ENCODE measurements around the gene PARP16. TPM values are rescaled to one million over a fixed set of nuclear protein-coding genes. Genes with fewer than 3 reads are reported as not detected.

Gene PARP16
- total RNA-seq, 1 experiment from 2014 or later = 9.7 TPM

GRCh38 chr15:65255486-65256140 is 31.1 kb downstream of the PARP16 start:
- Histone ChIP-seq H3K27me3 (ENCODE audit: insufficient read depth, low read length) (no peaks in the 10 kb centered on the region), H3K9me2 (ENCODE audit: insufficient read depth) (no peaks in the 10 kb centered on the region), H3K79me2 (ENCODE audit: insufficient read depth, low read length) (no peaks in the 10 kb centered on the region), H3K36me3 (ENCODE audit: control insufficient read depth in 1 of 2, insufficient read depth in 2 of 2, low read length in 2 of 2) (peaks cover 0 to 2% of the 10 kb centered on the region in 2 experiments; a peak in 1 of 4 replicates), H3K4me1 (ENCODE audit: control insufficient read depth in 1 of 2, insufficient read depth in 2 of 2, low read length in 2 of 2) (no peaks in the 10 kb centered on the region), H3K9me3 (ENCODE audit: control insufficient read depth in 1 of 2, insufficient read depth in 1 of 2, low read depth in 1 of 2, low read length in 2 of 2) (no peaks in the 10 kb centered on the region), H3K9ac (ENCODE audit: low read length) (no peak overlapping the region), H3K4me2 (ENCODE audit: low read length) (no peak overlapping the region), H3K4me3 (replicated peaks in 1 of 2; ENCODE audit: low read depth in 1 of 2, low read length in 2 of 2) (no peak overlapping the region), H2AFZ (ENCODE audit: low read depth, low read length, poor library complexity, severe bottlenecking) (no peak overlapping the region), H3K27ac (ENCODE audit: low read depth, low read length) (no peak overlapping the region), H4K20me1 (ENCODE audit: insufficient read depth) (no peaks in the 10 kb centered on the region)
- BruUV-seq (replicated peaks) = no TSS peak
- ATAC-seq (no peak), DNase-seq (ENCODE audit: low read depth, low spot score) (no peak)
- RAD21 ChIA-PET (ENCODE audit: low non-redundant PET in 1 of 2, low total read pairs in 2 of 2, uncharacterized antibody in 2 of 2, unreplicated experiment in 2 of 2) = no interaction called here
- intact Hi-C loops (cut with micrococcal nuclease) = no loop called here
- POLR2A ChIA-PET = no interaction called here
- CTCF ChIA-PET = no interaction called here
- TF ChIP-seq ZNF274 (IDR thresholded peaks at IDR 0.05; ENCODE audit: low read depth, low read length) (no peak), TCF7L2 (IDR thresholded peaks at IDR 0.05; ENCODE audit: borderline replicate concordance, extremely low read depth, insufficient read depth, insufficient read length) (no peak), CTCF (IDR thresholded peaks at IDR 0.05 in 2 of 3, conservative IDR thresholded peaks at IDR 0.05 in 1 of 3; ENCODE audit: borderline replicate concordance in 1 of 3, insufficient read depth in 1 of 3, low read depth in 2 of 3, low read length in 2 of 3) (no peak), CEBPB (IDR thresholded peaks at IDR 0.05; ENCODE audit: low read depth) (no peak), EGR1 (IDR thresholded peaks at IDR 0.05; ENCODE audit: low read depth) (no peak), POLR2AphosphoS5 (IDR thresholded peaks at IDR 0.05; ENCODE audit: low read depth, low read length) (no peak), EZH2phosphoT487 (IDR thresholded peaks at IDR 0.05; ENCODE audit: borderline replicate concordance) (no peak), SRF (IDR thresholded peaks at IDR 0.05; ENCODE audit: low read depth) (no peak), RAD21 (IDR thresholded peaks at IDR 0.05; ENCODE audit: low read depth) (no peak), SP1 (IDR thresholded peaks at IDR 0.05; ENCODE audit: low read depth) (no peak), ZBTB33 (IDR thresholded peaks at IDR 0.05; ENCODE audit: extremely low read depth, insufficient replicate concordance, low read length) (no peak), JUND (IDR thresholded peaks at IDR 0.05) (no peak), YY1 (IDR thresholded peaks at IDR 0.05; ENCODE audit: extremely low read depth, insufficient replicate concordance, low read depth, low read length) (no peak), MAX (IDR thresholded peaks at IDR 0.05) (no peak), REST (IDR thresholded peaks at IDR 0.05; ENCODE audit: low read depth) (no peak), FOSL1 (IDR thresholded peaks at IDR 0.05; ENCODE audit: low read depth) (no peak)

Data from HCT116 (cell line).